ENCODE results near the gene MXD3.
A peak's percentile ranks its signal among the peaks of the same experiment; 100 is the strongest.
"Not testable (repeated sequence)": the region's sequence is repeated elsewhere in the genome, so short reads cannot be mapped to it uniquely, and the experiment has no call there.

Gene MXD3

DNA sequence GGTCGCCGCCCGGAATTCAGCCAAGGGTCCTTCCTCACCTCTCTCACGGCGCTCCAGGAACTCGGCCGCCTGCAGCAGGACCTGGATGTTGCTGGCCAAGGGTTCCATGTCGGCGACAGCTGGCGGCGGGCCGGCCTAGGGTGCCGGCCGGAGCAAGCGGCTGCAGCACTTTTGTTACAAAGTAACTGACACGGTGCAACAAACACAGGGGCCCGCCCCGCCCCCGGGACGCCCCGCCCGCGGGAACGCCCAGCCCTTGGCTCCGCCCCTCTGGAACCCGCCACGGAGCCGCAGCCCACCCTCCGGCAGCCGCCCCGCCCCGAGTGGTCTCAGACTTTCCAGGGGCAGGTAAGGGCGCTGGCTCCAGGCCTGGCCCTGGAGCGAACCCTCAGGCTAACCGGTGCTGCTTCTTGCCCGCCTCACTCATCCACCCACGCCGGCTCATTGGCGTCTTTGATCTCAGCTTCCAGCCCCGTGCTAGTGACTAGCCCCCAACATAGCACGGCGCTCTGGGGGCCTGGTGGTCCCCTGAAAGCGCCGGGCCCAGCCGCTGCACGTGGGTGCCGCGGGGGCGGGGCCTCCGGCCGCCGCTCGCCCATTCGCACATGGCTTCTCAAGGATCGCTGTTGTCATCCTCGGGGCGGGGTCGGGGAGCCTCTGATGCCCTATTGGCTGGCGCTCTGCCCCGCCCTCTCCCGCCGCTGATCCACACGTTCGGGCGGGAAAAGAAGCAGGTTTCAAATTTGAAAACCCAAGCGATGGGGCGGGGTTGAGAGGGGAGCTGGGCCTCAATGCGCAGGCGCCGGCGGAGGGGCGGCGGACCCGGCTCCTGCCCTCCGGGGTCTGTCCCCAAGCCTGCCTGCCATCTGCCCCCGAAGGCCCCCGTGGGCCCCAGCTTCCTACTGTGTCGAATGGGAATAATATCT, at the start of gene MXD3:
Gene MXD3, minus strand, starts transcription at position 176 of the 926 bp plus-strand sequence. Its CDS starts 68 bp downstream, at position 108.
- TF ChIP-seq, protein P1, sequence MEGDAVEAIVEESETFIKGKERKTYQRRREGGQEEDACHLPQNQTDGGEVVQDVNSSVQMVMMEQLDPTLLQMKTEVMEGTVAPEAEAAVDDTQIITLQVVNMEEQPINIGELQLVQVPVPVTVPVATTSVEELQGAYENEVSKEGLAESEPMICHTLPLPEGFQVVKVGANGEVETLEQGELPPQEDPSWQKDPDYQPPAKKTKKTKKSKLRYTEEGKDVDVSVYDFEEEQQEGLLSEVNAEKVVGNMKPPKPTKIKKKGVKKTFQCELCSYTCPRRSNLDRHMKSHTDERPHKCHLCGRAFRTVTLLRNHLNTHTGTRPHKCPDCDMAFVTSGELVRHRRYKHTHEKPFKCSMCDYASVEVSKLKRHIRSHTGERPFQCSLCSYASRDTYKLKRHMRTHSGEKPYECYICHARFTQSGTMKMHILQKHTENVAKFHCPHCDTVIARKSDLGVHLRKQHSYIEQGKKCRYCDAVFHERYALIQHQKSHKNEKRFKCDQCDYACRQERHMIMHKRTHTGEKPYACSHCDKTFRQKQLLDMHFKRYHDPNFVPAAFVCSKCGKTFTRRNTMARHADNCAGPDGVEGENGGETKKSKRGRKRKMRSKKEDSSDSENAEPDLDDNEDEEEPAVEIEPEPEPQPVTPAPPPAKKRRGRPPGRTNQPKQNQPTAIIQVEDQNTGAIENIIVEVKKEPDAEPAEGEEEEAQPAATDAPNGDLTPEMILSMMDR (IDR thresholded peaks at IDR 0.05), result no peak
- Histone ChIP-seq H3K27ac (no peak within 1 kb of the TSS), H3K4me3 (peak within 1 kb of the TSS; percentile 74)
- peak; percentile 96 for DNase-seq (ENCODE audit: low spot score)

GRCh38 chr5:177360740-177361139, 49.0 kb upstream of the MXD3 start:
- DNase-seq (ENCODE audit: low spot score); H3K27ac ChIP-seq; H3K4me3 ChIP-seq: not testable (repeated sequence)

DNA sequence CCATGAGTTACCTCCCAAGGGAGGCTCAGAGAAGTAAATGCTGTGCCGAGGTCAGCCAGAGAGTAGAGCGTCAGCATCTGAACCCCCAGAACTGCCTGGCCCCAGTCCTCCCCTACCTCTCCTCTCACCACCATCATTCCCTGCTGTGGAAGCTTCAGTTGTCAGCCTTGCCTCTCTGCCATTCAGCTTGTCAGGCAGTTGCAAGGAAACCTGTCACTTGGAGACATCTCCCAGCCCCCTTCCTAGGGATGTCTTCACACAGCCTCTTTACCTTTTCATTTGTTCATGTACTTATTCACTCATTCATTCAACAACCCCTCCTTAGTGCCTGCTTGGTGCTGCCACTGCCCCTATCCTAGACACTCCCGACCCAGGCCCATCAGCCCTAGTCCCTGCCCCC, 48.2 kb upstream of the MXD3 start:
- TF ChIP-seq, protein P1 (IDR thresholded peaks at IDR 0.05), result no peak
- Histone ChIP-seq H3K27ac (no peak overlapping the region), H3K4me3 (no peak overlapping the region)
- no peak for DNase-seq (ENCODE audit: low spot score)

DNA sequence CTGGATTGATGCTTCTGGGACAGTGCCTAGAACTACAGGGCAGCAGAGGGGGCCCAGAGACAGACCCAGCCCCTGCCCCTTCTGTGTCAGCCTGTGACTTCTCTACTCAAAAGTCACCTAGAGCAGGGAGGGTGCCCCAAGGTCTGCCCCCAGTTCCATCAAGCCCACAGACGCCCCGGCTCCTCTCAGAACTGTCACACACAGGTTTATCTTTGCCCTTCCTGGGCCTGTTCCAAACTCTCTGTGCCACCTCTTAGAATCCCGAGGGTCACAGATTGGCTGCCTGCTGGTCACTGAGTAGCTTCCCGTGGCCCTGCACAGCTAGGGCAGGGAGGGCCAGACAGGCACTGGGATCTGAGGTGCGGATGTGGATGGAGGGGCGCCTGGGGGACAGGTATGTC, 47.8 kb upstream of the MXD3 start:
- no peak overlapping the region for H3K27ac ChIP-seq
- DNase-seq (ENCODE audit: low spot score), result no peak
- no peak overlapping the region for H3K4me3 ChIP-seq
- TF ChIP-seq, protein P1 (IDR thresholded peaks at IDR 0.05), result no peak

GRCh38 chr5:177358370-177358819, 46.7 kb upstream of the MXD3 start:
- DNase-seq (ENCODE audit: low spot score), result no peak
- TF ChIP-seq, protein P1 (IDR thresholded peaks at IDR 0.05), result no peak
- peak overlapping the region; percentile 65 for H3K4me3 ChIP-seq
- H3K27ac ChIP-seq, result peak overlapping the region in 1 of 2 donors; percentile 64

GRCh38 chr5:177357459-177358351, 46.0 kb upstream of the MXD3 start, which contains the start of gene RGS14:
Gene RGS14, plus strand, starts transcription at chr5:177357924. Its CDS starts 101 bp downstream, at chr5:177358025.
- DNase-seq (ENCODE audit: low spot score), result no peak
- Histone ChIP-seq H3K27ac (peak within 1 kb of the TSS in 1 of 2 donors; percentile 64), H3K4me3 (peak within 1 kb of the TSS; percentile 65)
- TF ChIP-seq, protein P1 (IDR thresholded peaks at IDR 0.05), result no peak

GRCh38 chr5:177357146-177357458, 45.4 kb upstream of the MXD3 start:
- H3K27ac ChIP-seq, result no peak overlapping the region
- TF ChIP-seq, protein P1 (IDR thresholded peaks at IDR 0.05), result no peak

More at GRCh38 chr5:177357146-177357458, 45.4 kb upstream of the MXD3 start:
- no peak for DNase-seq (ENCODE audit: low spot score)
- peak overlapping the region; percentile 65 for H3K4me3 ChIP-seq

Data from coronary artery (tissue), 2 donors.